ENCODE measurements around the gene PDRG1.
"Not testable (repeated sequence)": the region's sequence is repeated elsewhere in the genome, so short reads cannot be mapped to it uniquely, and the experiment has no call there.

PDRG1 gene

DNA sequence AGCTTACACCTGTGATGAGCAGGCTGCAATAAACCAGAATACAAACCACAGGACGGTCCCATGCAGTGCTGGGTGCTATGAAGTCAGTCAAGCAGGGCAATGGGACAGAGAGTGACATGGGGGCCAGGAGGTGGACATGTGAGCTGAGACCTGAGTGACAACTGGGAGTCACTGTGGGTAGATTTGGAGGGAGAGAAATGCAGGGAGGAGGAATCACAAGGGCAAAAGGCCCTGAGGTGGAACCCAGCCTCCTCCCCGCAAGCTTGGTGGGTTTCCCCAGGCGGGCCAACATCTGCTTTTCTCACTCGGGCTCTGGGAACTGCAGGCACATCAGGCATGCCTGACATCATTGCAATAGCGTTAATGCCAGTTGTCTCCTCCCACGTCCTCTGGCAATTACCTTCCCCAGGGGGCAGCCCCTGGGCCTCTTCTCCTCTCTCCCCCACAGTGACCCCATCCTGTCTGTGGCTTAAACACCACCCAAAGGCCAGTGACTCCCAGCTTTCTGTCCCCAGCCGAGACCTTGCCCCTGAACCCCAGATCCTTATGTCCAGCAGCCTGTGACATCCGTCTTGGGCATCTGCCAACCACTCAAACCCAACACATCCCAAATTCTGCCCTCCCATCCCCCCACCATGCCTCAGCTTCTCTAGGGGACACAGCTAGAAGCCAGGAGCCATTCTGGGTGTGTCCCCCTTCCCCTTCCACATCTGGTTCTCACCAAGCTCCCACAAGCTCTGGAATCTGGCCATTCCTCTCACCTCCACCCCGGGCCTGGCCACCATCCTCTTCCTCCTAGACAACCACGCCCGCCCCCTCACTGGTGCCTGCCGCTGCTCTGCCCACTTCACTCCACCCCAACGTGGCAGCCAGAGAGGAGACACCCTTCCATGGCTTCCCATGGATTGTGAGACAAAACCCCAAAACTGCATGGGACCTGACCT, 28.2 kb downstream of the PDRG1 start:
- H4K8ac ChIP-seq (ENCODE audit: low read depth, low read length) = no peak overlapping the region
- H3K56ac ChIP-seq (ENCODE audit: low read length) = no peak overlapping the region
- H3K36me3 ChIP-seq (ENCODE audit: control insufficient read depth, insufficient read depth, low read length) = no peaks in the 10 kb centered on the region
- no peak for DNase-seq
- H3K23ac ChIP-seq (ENCODE audit: low read length) = no peak overlapping the region
- no peaks in the 10 kb centered on the region for H3K79me2 ChIP-seq (ENCODE audit: control insufficient read depth, insufficient read depth, low read length)
- H2BK5ac ChIP-seq (ENCODE audit: low read length) = no peak overlapping the region
- no peak overlapping the region for H3K9ac ChIP-seq (ENCODE audit: low read length)
- H2BK15ac ChIP-seq (replicated peaks; ENCODE audit: low read depth) = no peak overlapping the region
- no peak overlapping the region for H3K4me2 ChIP-seq (ENCODE audit: low read length)
- no peak overlapping the region for H2AK5ac ChIP-seq (ENCODE audit: low read length)
- H3K27me3 ChIP-seq (ENCODE audit: insufficient read depth, low read length, poor library complexity) = no peaks in the 10 kb centered on the region
- no peaks in the 10 kb centered on the region for H3K4me1 ChIP-seq (ENCODE audit: control insufficient read depth, low read depth, low read length)
- no peak overlapping the region for H3K4me3 ChIP-seq (ENCODE audit: low read length)
- H2BK120ac ChIP-seq (ENCODE audit: low read depth, low read length) = no peak overlapping the region
- H4K5ac ChIP-seq (ENCODE audit: low read length) = no peak overlapping the region
- no peaks in the 10 kb centered on the region for H3K79me1 ChIP-seq (ENCODE audit: low read length)
- no peak overlapping the region for H3K4ac ChIP-seq (ENCODE audit: low read depth, low read length)
- WGBS (ENCODE audit: extremely low coverage, insufficient coverage, low lambda C conversion rate) = no CpG with 5 or more reads among the region's 13 CpGs
- no peak overlapping the region for H3K18ac ChIP-seq (ENCODE audit: low read length)
- H3K27ac ChIP-seq (ENCODE audit: low read depth, low read length) = no peak overlapping the region

DNA sequence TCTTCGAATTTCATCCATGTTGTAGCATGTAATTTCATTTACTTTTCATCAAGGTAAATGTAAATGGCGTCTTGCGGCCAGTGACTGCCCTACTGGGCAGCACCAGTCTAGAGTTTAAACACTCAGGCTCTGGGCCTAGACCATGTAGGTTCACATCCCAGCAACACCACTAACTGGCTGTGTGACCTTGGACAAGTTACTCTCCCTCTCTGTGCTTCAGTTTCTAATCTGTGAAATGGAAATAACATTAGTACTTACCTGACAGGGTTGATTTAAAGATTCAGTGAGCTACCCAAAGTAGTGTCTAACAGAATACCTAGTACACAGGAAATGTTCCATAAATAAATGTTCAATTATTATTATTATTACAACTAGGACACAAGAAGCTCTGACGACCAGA, 29.3 kb downstream of the PDRG1 start:
- Histone ChIP-seq H3K4me1 (ENCODE audit: control insufficient read depth, low read depth, low read length) (no peaks in the 10 kb centered on the region), H3K27me3 (ENCODE audit: insufficient read depth, low read length, poor library complexity) (no peaks in the 10 kb centered on the region), H3K36me3 (ENCODE audit: control insufficient read depth, insufficient read depth, low read length) (no peaks in the 10 kb centered on the region), H2AK5ac (ENCODE audit: low read length) (no peak overlapping the region), H2BK5ac (ENCODE audit: low read length) (no peak overlapping the region), H3K4ac (ENCODE audit: low read depth, low read length) (no peak overlapping the region), H2BK120ac (ENCODE audit: low read depth, low read length) (no peak overlapping the region), H3K23ac (ENCODE audit: low read length) (no peak overlapping the region), H3K4me3 (ENCODE audit: low read length) (no peak overlapping the region), H3K79me1 (ENCODE audit: low read length) (no peaks in the 10 kb centered on the region), H3K27ac (ENCODE audit: low read depth, low read length) (no peak overlapping the region), H3K79me2 (ENCODE audit: control insufficient read depth, insufficient read depth, low read length) (no peaks in the 10 kb centered on the region), H3K18ac (ENCODE audit: low read length) (no peak overlapping the region), H3K4me2 (ENCODE audit: low read length) (no peak overlapping the region), H3K9ac (ENCODE audit: low read length) (no peak overlapping the region), H4K8ac (ENCODE audit: low read depth, low read length) (no peak overlapping the region), H4K5ac (ENCODE audit: low read length) (no peak overlapping the region), H2BK15ac (replicated peaks; ENCODE audit: low read depth) (no peak overlapping the region), H3K56ac (ENCODE audit: low read length) (no peak overlapping the region)
- no peak for DNase-seq
- WGBS (ENCODE audit: extremely low coverage, insufficient coverage, low lambda C conversion rate) = no CpG with 5 or more reads among the region's 4 CpGs

DNA sequence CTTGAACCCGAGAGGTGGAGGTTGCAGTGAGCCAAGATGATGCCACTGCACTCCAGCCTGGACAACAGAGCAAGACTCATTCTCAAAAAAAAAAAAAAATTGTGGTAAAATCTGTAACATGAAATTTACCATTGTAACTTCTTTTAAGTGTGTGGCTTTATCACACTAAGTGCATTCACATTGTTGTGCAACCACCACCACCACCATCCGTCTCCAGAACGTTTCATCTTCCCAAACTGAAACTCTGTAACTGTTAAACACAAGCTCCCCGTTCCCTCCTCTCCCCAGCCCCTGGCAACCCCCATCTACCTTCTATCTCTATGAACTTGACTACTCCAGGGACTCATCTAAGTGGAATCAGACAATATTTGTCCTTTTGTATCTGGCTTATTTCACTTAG, 29.7 kb downstream of the PDRG1 start:
- Histone ChIP-seq H3K4me1 (ENCODE audit: control insufficient read depth, low read depth, low read length) (no peaks in the 10 kb centered on the region), H2AK5ac (ENCODE audit: low read length) (no peak overlapping the region), H3K56ac (ENCODE audit: low read length) (no peak overlapping the region), H3K79me1 (ENCODE audit: low read length) (no peaks in the 10 kb centered on the region), H3K27me3 (ENCODE audit: insufficient read depth, low read length, poor library complexity) (no peaks in the 10 kb centered on the region), H2BK5ac (ENCODE audit: low read length) (no peak overlapping the region), H2BK120ac (ENCODE audit: low read depth, low read length) (no peak overlapping the region), H3K4me2 (ENCODE audit: low read length) (no peak overlapping the region), H3K27ac (ENCODE audit: low read depth, low read length) (no peak overlapping the region), H4K5ac (ENCODE audit: low read length) (no peak overlapping the region), H2BK15ac (replicated peaks; ENCODE audit: low read depth) (no peak overlapping the region), H3K4ac (ENCODE audit: low read depth, low read length) (no peak overlapping the region), H3K9ac (ENCODE audit: low read length) (no peak overlapping the region), H3K4me3 (ENCODE audit: low read length) (no peak overlapping the region), H3K79me2 (ENCODE audit: control insufficient read depth, insufficient read depth, low read length) (no peaks in the 10 kb centered on the region), H3K36me3 (ENCODE audit: control insufficient read depth, insufficient read depth, low read length) (no peaks in the 10 kb centered on the region), H4K8ac (ENCODE audit: low read depth, low read length) (no peak overlapping the region), H3K18ac (ENCODE audit: low read length) (no peak overlapping the region), H3K23ac (ENCODE audit: low read length) (no peak overlapping the region)
- WGBS (ENCODE audit: extremely low coverage, insufficient coverage, low lambda C conversion rate) = no CpG with 5 or more reads among the region's 4 CpGs
- DNase-seq = no peak

DNA sequence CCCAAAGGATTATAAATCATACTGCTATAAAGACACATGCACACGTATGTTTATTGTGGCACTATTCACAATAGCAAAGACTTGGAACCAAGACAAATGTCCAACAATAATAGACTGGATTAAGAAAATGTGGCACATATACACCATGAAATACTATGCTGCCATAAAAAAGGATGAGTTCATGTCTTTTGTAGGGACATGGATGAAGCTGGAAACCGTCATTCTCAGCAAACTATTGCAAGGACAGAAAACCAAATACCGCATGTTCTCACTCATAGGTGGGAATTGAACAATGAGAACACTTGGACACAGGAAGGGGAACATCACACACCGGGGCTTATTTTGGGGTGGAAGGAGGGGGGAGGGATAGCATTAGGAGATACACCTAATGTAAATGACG, 30.4 kb downstream of the PDRG1 start:
- not testable (repeated sequence) for DNase-seq; H3K27ac ChIP-seq (ENCODE audit: low read depth, low read length); H4K5ac ChIP-seq (ENCODE audit: low read length); H3K56ac ChIP-seq (ENCODE audit: low read length); H2BK120ac ChIP-seq (ENCODE audit: low read depth, low read length); H2AK5ac ChIP-seq (ENCODE audit: low read length); H2BK15ac ChIP-seq (replicated peaks; ENCODE audit: low read depth); H3K27me3 ChIP-seq (ENCODE audit: insufficient read depth, low read length, poor library complexity); H3K4me2 ChIP-seq (ENCODE audit: low read length); H3K4ac ChIP-seq (ENCODE audit: low read depth, low read length); H3K4me1 ChIP-seq (ENCODE audit: control insufficient read depth, low read depth, low read length); H3K79me2 ChIP-seq (ENCODE audit: control insufficient read depth, insufficient read depth, low read length); H3K9ac ChIP-seq (ENCODE audit: low read length); H2BK5ac ChIP-seq (ENCODE audit: low read length); H3K4me3 ChIP-seq (ENCODE audit: low read length); H3K18ac ChIP-seq (ENCODE audit: low read length); H4K8ac ChIP-seq (ENCODE audit: low read depth, low read length); H3K79me1 ChIP-seq (ENCODE audit: low read length); H3K36me3 ChIP-seq (ENCODE audit: control insufficient read depth, insufficient read depth, low read length); H3K23ac ChIP-seq (ENCODE audit: low read length)
- WGBS (ENCODE audit: extremely low coverage, insufficient coverage, low lambda C conversion rate) = no CpG with 5 or more reads among the region's 5 CpGs

DNA sequence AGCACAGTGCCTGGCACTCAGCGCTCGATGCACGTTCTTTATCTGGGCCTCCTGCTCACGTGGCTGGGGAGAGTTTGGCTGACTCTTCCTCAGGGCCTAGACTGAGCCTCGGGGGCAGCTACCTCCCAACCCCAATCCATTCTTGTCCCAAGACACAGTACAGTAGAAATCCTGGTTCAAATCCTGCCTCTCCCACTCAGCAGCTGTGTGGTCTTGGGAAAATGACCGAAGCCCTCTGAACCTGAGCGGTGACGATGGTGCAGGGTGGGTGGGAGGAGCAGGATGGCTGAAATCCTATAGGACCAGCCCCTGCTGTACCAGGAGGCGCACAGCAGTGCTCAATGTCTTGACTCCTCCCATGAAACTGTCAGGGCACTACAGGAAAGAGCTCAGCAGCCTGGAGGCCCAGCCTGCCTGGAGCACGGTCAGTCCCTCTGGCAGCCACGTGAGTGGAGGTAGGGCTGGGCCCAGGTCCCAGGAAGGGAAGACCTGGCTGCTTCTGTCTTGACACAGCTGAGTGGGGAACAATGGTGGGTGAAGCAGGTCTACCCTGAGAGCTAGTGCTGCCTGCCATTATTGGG, 31.5 kb downstream of the PDRG1 start:
- no peaks in the 10 kb centered on the region for H3K4me1 ChIP-seq (ENCODE audit: control insufficient read depth, low read depth, low read length)

More for the DNA sequence above, 31.5 kb downstream of the PDRG1 start:
- Histone ChIP-seq H2BK5ac (ENCODE audit: low read length) (no peak overlapping the region), H3K27ac (ENCODE audit: low read depth, low read length) (no peak overlapping the region), H3K18ac (ENCODE audit: low read length) (no peak overlapping the region), H3K23ac (ENCODE audit: low read length) (no peak overlapping the region), H3K79me2 (ENCODE audit: control insufficient read depth, insufficient read depth, low read length) (no peaks in the 10 kb centered on the region), H3K27me3 (ENCODE audit: insufficient read depth, low read length, poor library complexity) (no peaks in the 10 kb centered on the region), H3K79me1 (ENCODE audit: low read length) (no peaks in the 10 kb centered on the region), H4K5ac (ENCODE audit: low read length) (no peak overlapping the region), H3K56ac (ENCODE audit: low read length) (no peak overlapping the region), H2BK15ac (replicated peaks; ENCODE audit: low read depth) (no peak overlapping the region), H3K4me2 (ENCODE audit: low read length) (no peak overlapping the region), H3K9ac (ENCODE audit: low read length) (no peak overlapping the region), H3K36me3 (ENCODE audit: control insufficient read depth, insufficient read depth, low read length) (no peaks in the 10 kb centered on the region), H3K4me3 (ENCODE audit: low read length) (no peak overlapping the region), H2AK5ac (ENCODE audit: low read length) (no peak overlapping the region), H4K8ac (ENCODE audit: low read depth, low read length) (no peak overlapping the region), H2BK120ac (ENCODE audit: low read depth, low read length) (no peak overlapping the region), H3K4ac (ENCODE audit: low read depth, low read length) (no peak overlapping the region)
- DNase-seq = peak; percentile 18
- no CpG with 5 or more reads among the region's 11 CpGs for WGBS (ENCODE audit: extremely low coverage, insufficient coverage, low lambda C conversion rate)
